Stimulated activated naive CD4-positive, alpha-beta T cell treated with Interleukin-2 at 50 U/mL for 16 hours (primary cell): ENCODE data around the gene SUPT20HL1.

Source experiments
- DNase-seq: peaks from one replicate; lab custom pipeline; 2025; lab: John Stamatoyannopoulos, UW

The SUPT20HL1 gene

DNA sequence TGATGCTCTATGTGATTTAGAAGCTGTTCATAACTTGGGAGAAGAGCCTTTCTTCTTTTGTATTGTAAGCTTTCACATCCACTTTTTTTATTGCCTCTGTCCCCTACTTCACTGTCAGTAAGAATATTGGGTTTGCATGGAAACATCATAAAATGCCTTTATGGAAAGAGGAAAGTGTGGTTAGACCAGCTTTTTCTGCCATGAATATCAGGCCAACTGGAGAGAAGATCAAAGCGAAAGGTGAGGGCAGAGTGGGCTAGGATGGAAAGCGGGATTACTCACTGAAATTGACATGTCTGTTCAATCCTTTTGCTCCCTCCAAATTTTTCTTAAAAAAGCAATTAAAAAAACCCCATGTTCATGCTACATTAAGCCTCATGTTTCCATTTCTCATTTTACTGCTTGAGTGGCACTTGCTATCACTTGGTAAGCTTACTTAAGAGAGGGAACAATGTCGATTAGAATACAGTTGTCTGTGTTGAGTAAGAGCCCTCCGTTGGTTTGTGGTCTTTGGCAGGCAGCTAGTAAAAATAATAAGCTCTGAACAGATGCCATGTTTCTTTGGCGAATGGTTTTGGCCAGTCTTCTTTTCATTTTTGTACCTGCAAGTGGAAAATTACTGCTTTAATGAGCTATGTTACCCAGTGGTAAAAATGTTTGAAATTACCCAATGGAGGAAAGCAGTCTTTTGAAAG, 35.9 kb downstream of the SUPT20HL1 start:
- no peak for DNase-seq

DNA sequence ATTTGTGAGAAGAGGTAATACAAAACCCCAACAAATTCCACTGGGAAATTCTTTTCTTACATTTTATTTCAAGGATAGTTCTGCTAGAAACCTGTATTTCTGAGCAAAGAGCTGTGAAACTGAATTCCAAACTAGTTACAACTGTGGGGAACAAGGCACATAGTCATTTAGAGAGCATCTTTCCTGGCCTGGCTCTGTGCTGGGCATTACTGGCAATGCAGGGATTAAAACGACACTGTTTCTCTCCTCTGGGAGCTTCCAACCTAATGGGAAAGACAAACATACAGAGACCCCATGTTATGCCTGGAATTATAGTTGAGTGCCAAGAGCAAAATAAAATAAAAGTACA, 36.5 kb downstream of the SUPT20HL1 start:
- DNase-seq: no peak

DNA sequence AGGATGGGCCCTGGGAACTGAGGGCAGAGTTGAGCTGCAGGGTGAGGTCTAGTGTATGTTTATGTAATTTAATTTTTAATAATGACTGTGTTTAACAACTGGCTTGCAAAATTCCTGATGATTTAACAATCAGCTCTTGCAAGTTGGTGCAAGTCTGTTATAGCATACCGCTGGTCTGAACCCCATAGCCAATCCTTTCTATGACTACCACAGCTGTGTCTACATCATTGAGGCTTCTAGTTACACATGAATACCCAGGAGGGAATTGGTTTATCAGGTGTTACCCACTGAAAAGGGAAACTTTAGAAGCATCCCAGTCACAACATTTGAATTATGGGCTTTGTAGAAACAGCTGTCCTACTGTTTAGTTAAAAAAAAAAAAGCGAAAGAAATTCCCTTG, 38.3 kb downstream of the SUPT20HL1 start:
- DNase-seq: no peak

DNA sequence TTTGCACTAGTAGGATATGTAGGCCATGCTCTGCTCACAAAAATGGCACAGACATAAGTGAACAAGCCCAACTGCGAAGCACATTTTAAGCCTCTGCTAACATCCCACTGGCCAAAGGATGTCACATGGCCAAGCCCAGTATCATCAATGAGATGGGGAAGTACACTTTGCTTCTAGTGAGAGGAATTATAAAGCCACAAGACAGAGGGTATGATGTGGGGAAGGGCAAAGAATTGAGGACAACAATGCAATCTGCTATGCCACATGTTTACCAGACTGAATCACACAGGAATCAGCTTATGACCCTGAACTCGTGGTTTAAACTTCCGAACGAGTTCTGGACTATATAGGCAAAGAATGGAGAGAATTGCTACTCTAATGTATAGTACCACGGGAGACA, 39.1 kb downstream of the SUPT20HL1 start:
- no peak for DNase-seq

DNA sequence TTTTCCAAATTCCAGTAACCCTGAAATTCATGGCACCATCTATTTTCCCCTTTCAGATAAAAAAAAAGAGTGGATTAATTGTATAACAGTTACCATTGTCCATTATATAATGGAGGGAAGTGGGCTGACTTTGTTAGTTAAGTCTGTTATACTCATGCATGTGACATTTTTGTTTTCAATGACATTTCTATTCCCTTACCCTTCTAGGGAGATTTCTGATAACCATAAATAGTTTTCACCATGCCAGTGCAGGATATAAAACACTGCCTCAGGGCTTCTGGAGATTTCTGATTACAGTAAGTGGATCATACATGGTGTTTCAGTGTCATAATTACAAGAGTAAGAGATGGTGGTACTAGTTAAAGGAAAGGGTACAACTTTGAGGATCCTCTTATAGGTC, 45.5 kb downstream of the SUPT20HL1 start:
- DNase-seq: no peak
